HFFc6 (cell line): ENCODE results near the gene F5. TPM values are rescaled to one million over a fixed set of nuclear protein-coding genes. Genes with fewer than 3 reads are reported as not detected.

Experiments used
- DNase-seq: peaks from one replicate; pipeline ENCODE4 v3.0.0-alpha.2; 2018
- H3K27ac Mint-ChIP-seq: 2 replicates; pipeline ENCODE4 v1.8.0; 2020; ENCODE audit warnings: mild to moderate bottlenecking, mixed read lengths
- H3K27me3 Mint-ChIP-seq: 2 replicates; pipeline ENCODE4 v1.8.0; 2021; ENCODE audit warnings: mild to moderate bottlenecking, moderate library complexity, mixed read lengths; ENCODE audit not compliant: insufficient read depth
- H3K36me3 Mint-ChIP-seq: 2 replicates; pipeline ENCODE4 v1.8.0; 2021; ENCODE audit warnings: low read depth, mixed read lengths
- H3K4me1 Mint-ChIP-seq: 2 replicates; pipeline ENCODE4 v1.8.0; 2020; ENCODE audit warnings: low read depth, mixed read lengths
- H3K4me3 Mint-ChIP-seq: 2 replicates; pipeline ENCODE4 v1.8.0; 2020; ENCODE audit warnings: mild to moderate bottlenecking, moderate library complexity, mixed read lengths
- H3K9me3 Mint-ChIP-seq: 2 replicates; pipeline ENCODE4 v1.8.0; 2020; ENCODE audit warnings: mild to moderate bottlenecking, mixed read lengths
- CTCF ChIP-seq: fragments of 200-600 bp; sonication (generic); IDR thresholded peaks from 2 replicates; pipeline ENCODE4 v1.5.0; 2021; ENCODE audit warnings: antibody characterized with exemption, mild to moderate bottlenecking
- total RNA-seq, 6 experiments: library from RNA; stranded (reverse); fragmentation: NEBNext Ultra II Directional; extraction: Animal tissue kit (Norgen Biotek cat#: 25700); gene quantifications; 2 replicates in 1 of 6; 3 replicates in 5 of 6; pipeline ENCODE4 v1.2.3, GENCODE V29; 2021

Gene F5
- total RNA-seq, 6 experiments from 2014 or later: not detected

DNA sequence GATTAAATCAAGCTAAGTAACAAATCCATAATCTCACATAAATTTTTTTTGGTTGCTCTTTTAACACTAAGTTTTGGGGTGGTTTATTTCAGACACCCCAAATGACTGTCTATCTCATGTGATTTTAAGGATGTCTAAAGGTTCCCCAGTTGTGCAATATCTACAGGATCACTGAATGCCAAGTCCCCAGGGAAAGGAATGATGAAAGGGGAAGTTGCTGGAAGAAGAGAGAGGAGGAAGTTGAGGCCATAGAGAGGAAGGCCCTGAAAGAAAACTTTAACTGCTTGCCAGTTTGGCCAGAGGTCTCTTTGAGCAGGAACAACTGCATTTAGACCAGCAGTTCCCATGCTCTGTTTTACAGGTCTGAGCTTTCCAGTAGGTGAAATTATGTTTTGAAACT, 73.1 kb downstream of the F5 start:
- DNase-seq: no peak
- no peaks in the 10 kb centered on the region; the same call in 1 of the 2 replicates for H3K27me3 Mint-ChIP-seq
- H3K36me3 Mint-ChIP-seq: no peaks in the 10 kb centered on the region
- H3K4me1 Mint-ChIP-seq: peaks cover 24% of the 10 kb centered on the region
- no peak overlapping the region for H3K4me3 Mint-ChIP-seq
- no peak overlapping the region for H3K27ac Mint-ChIP-seq
- TF ChIP-seq CTCF: no peak
- H3K9me3 Mint-ChIP-seq: no peaks in the 10 kb centered on the region

DNA sequence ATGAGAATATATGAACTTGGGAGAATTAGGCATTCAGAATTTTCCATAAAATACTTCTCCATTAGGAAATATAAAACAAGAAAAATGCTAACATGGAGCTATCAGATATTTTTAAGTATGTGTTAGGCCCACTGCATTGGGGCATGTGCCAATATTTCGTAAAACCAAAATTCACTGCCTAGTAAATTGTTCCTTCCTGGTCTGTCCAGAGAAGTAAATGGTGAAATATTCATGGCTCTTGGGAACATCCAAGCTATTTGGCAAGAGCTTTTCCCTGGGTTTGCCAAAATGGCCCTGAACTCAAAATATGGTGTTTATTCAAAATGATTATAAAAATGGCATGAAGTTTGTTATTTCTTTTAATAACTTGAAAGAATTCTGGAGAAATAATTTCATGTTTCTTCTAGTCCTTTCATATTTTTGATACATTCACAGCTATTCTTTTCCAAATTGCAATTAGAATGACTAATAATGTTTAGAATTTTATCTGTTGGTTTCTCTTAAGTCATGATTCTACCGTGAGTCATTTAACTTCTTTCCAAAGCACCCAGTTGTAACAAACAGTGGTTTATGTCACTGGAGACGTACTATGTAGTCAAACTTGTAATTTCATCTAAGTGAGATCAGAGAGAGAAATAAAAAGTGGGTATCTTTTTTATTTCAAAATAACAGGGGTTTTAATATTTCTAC, 74.8 kb downstream of the F5 start:
- Mint-ChIP-seq H3K4me3 (no peak overlapping the region), H3K27me3 (no peaks in the 10 kb centered on the region; the same call in 1 of the 2 replicates), H3K36me3 (no peaks in the 10 kb centered on the region), H3K9me3 (no peaks in the 10 kb centered on the region), H3K27ac (peak overlapping the region; percentile 21; the same call in 1 of the 2 replicates), H3K4me1 (peaks cover 26% of the 10 kb centered on the region)
- DNase-seq: peak; percentile 73
- TF ChIP-seq CTCF: no peak

GRCh38 chr1:169510060-169510459, 76.2 kb downstream of the F5 start:
- no peak for TF ChIP-seq CTCF
- peaks cover 2% of the 10 kb centered on the region; the same call in 1 of the 2 replicates for H3K27me3 Mint-ChIP-seq
- H3K36me3 Mint-ChIP-seq: no peaks in the 10 kb centered on the region
- no peak overlapping the region for H3K4me3 Mint-ChIP-seq
- peaks cover 32% of the 10 kb centered on the region for H3K4me1 Mint-ChIP-seq
- H3K9me3 Mint-ChIP-seq: no peaks in the 10 kb centered on the region
- DNase-seq: no peak
- no peak overlapping the region for H3K27ac Mint-ChIP-seq

- Mint-ChIP-seq H3K4me1 (peaks cover 32% of the 10 kb centered on the region), H3K27ac (no peak overlapping the region), H3K9me3 (no peaks in the 10 kb centered on the region), H3K4me3 (no peak overlapping the region), H3K27me3 (peaks cover 2% of the 10 kb centered on the region; the same call in 1 of the 2 replicates), H3K36me3 (no peaks in the 10 kb centered on the region)
- DNase-seq: no peak
- no peak for TF ChIP-seq CTCF
Observed at GRCh38 chr1:169509354-169509753, 76.9 kb downstream of the F5 start.

GRCh38 chr1:169508432-169509338, 77.6 kb downstream of the F5 start:
- TF ChIP-seq CTCF: no peak
- no peak overlapping the region for H3K27ac Mint-ChIP-seq
- peaks cover 2% of the 10 kb centered on the region; the same call in 1 of the 2 replicates for H3K27me3 Mint-ChIP-seq
- peaks cover 32% of the 10 kb centered on the region for H3K4me1 Mint-ChIP-seq
- no peak overlapping the region for H3K4me3 Mint-ChIP-seq
- no peaks in the 10 kb centered on the region for H3K9me3 Mint-ChIP-seq
- H3K36me3 Mint-ChIP-seq: no peaks in the 10 kb centered on the region
- no peak for DNase-seq
